Muscle layer of duodenum (tissue), 2 donors: ENCODE measurements around the gene SNX22.

Experiments
- H3K27ac ChIP-seq: one replicate; pipeline ENCODE4 v1.7.0; 2013; ENCODE audit warnings: mild to moderate bottlenecking, low read length
- H3K27me3 ChIP-seq: one replicate; pipeline ENCODE4 v1.7.0; 2013; ENCODE audit warnings: low read depth, mild to moderate bottlenecking, control low read depth, low read length
- H3K36me3 ChIP-seq, 2 donors: one replicate each; pipeline ENCODE4 v1.7.0; 2013; ENCODE audit warnings: low read length in 2 of 2, control low read depth in 1 of 2, mild to moderate bottlenecking in 1 of 2; ENCODE audit not compliant: insufficient read depth in 2 of 2, control insufficient read depth in 1 of 2
- H3K4me1 ChIP-seq, 2 donors: one replicate each; pipeline ENCODE4 v1.7.0; 2013; ENCODE audit warnings: low read length in 2 of 2, mild to moderate bottlenecking in 2 of 2, control low read depth in 1 of 2, moderate library complexity in 1 of 2; ENCODE audit not compliant: insufficient read depth in 2 of 2, control insufficient read depth in 1 of 2
- H3K4me3 ChIP-seq, 2 donors: one replicate each; pipeline ENCODE4 v1.7.0; 2013; ENCODE audit warnings: low read length in 2 of 2, low read depth in 1 of 2, mild to moderate bottlenecking in 1 of 2
- H3K9me3 ChIP-seq, 2 donors: one replicate each; pipeline ENCODE4 v1.7.0; 2013; ENCODE audit warnings: low read length in 2 of 2, control low read depth in 1 of 2, mild to moderate bottlenecking in 1 of 2; ENCODE audit not compliant: control insufficient read depth in 1 of 2
- donor health status: healthy.

Gene SNX22

GRCh38 chr15:64136347-64136746, 15.2 kb upstream of the SNX22 start:
- no peaks in the 10 kb centered on the region for H3K27me3 ChIP-seq
- no peak overlapping the region for H3K4me3 ChIP-seq
- H3K9me3 ChIP-seq: no peaks in the 10 kb centered on the region
- H3K27ac ChIP-seq: no peak overlapping the region
- H3K4me1 ChIP-seq: peaks cover 0 to 10% of the 10 kb centered on the region in 2 donors
- H3K36me3 ChIP-seq: peaks cover 52 to 72% of the 10 kb centered on the region in 2 donors

- no peaks in the 10 kb centered on the region for H3K27me3 ChIP-seq
- H3K36me3 ChIP-seq: peaks cover 42 to 72% of the 10 kb centered on the region in 2 donors
- H3K4me1 ChIP-seq: peaks cover 0 to 10% of the 10 kb centered on the region in 2 donors
- H3K9me3 ChIP-seq: no peaks in the 10 kb centered on the region
- H3K4me3 ChIP-seq: no peak overlapping the region
- H3K27ac ChIP-seq: no peak overlapping the region
Measured at GRCh38 chr15:64137226-64137833, 14.2 kb upstream of the SNX22 start.

GRCh38 chr15:64138331-64138941, 13.1 kb upstream of the SNX22 start:
- H3K36me3 ChIP-seq: peaks cover 44 to 66% of the 10 kb centered on the region in 2 donors
- peaks cover 0 to 10% of the 10 kb centered on the region in 2 donors for H3K4me1 ChIP-seq
- H3K9me3 ChIP-seq: no peaks in the 10 kb centered on the region
- no peaks in the 10 kb centered on the region for H3K27me3 ChIP-seq
- no peak overlapping the region for H3K27ac ChIP-seq
- H3K4me3 ChIP-seq: no peak overlapping the region

GRCh38 chr15:64141798-64142512, 9.6 kb upstream of the SNX22 start:
- H3K4me1 ChIP-seq: no peaks in the 10 kb centered on the region
- no peak overlapping the region for H3K4me3 ChIP-seq
- no peaks in the 10 kb centered on the region for H3K27me3 ChIP-seq
- peaks cover 36 to 50% of the 10 kb centered on the region in 2 donors for H3K36me3 ChIP-seq
- no peak overlapping the region for H3K27ac ChIP-seq
- no peaks in the 10 kb centered on the region for H3K9me3 ChIP-seq

GRCh38 chr15:64143276-64143675, 8.3 kb upstream of the SNX22 start:
- Histone ChIP-seq H3K27ac (no peak overlapping the region), H3K4me3 (no peak overlapping the region), H3K4me1 (no peaks in the 10 kb centered on the region)

GRCh38 chr15:64144192-64144564, 7.4 kb upstream of the SNX22 start:
- Histone ChIP-seq H3K4me1 (no peaks in the 10 kb centered on the region), H3K36me3 (peaks cover 19 to 32% of the 10 kb centered on the region in 2 donors), H3K9me3 (no peaks in the 10 kb centered on the region), H3K27me3 (no peaks in the 10 kb centered on the region), H3K27ac (no peak overlapping the region), H3K4me3 (no peak overlapping the region)

More at GRCh38 chr15:64143276-64143675, 8.3 kb upstream of the SNX22 start:
- H3K36me3 ChIP-seq: peaks cover 25 to 38% of the 10 kb centered on the region in 2 donors
- H3K9me3 ChIP-seq: no peaks in the 10 kb centered on the region
- no peaks in the 10 kb centered on the region for H3K27me3 ChIP-seq

- no peak overlapping the region for H3K4me3 ChIP-seq
- no peaks in the 10 kb centered on the region for H3K4me1 ChIP-seq
- H3K27ac ChIP-seq: no peak overlapping the region
Measured at GRCh38 chr15:64144565-64145281, 6.8 kb upstream of the SNX22 start.

GRCh38 chr15:64146041-64146440, 5.5 kb upstream of the SNX22 start:
- Histone ChIP-seq H3K27me3 (no peaks in the 10 kb centered on the region), H3K4me1 (peaks cover 0 to 1% of the 10 kb centered on the region in 2 donors), H3K27ac (no peak overlapping the region), H3K4me3 (no peak overlapping the region), H3K36me3 (peaks cover 19 to 32% of the 10 kb centered on the region in 2 donors), H3K9me3 (no peaks in the 10 kb centered on the region)

More at GRCh38 chr15:64144565-64145281, 6.8 kb upstream of the SNX22 start:
- Histone ChIP-seq H3K36me3 (peaks cover 19 to 32% of the 10 kb centered on the region in 2 donors), H3K27me3 (no peaks in the 10 kb centered on the region), H3K9me3 (no peaks in the 10 kb centered on the region)

- H3K4me1 ChIP-seq: peaks cover 0 to 6% of the 10 kb centered on the region in 2 donors
Measured at GRCh38 chr15:64146520-64146884, 5.0 kb upstream of the SNX22 start.

GRCh38 chr15:64146885-64147681, 4.4 kb upstream of the SNX22 start:
- Histone ChIP-seq H3K4me3 (no peak overlapping the region), H3K27me3 (peaks cover 2% of the 10 kb centered on the region), H3K4me1 (peaks cover 0 to 12% of the 10 kb centered on the region in 2 donors), H3K27ac (no peak overlapping the region), H3K9me3 (no peaks in the 10 kb centered on the region), H3K36me3 (peaks cover 19 to 23% of the 10 kb centered on the region in 2 donors)

More at GRCh38 chr15:64146520-64146884, 5.0 kb upstream of the SNX22 start:
- H3K36me3 ChIP-seq: peaks cover 19 to 29% of the 10 kb centered on the region in 2 donors
- H3K9me3 ChIP-seq: no peaks in the 10 kb centered on the region
- no peak overlapping the region for H3K4me3 ChIP-seq
- H3K27me3 ChIP-seq: no peaks in the 10 kb centered on the region
- H3K27ac ChIP-seq: no peak overlapping the region
